Gastrocnemius medialis (tissue), 4 donors: ENCODE data around the gene SHC4.

Experiments used
- CTCF ChIP-seq, 5 experiments: fragments of 450-650 bp in 3 of 5; fragments of 200-600 bp in 2 of 5; sonication (generic) in 2 of 5; IDR thresholded peaks in 4 of 5; conservative IDR thresholded peaks in 1 of 5; 1 replicate in 4 of 5; 2 replicates in 1 of 5; pipeline ENCODE4 v1.5.1; 2016 to 2019; ENCODE audit warnings: antibody characterized with exemption in 5 of 5, mild to moderate bottlenecking in 3 of 5, moderate library complexity in 3 of 5
- POLR2A ChIP-seq, 2 donors: fragments of 450-650 bp; IDR thresholded peaks; one replicate each; pipeline ENCODE4 v1.6.1; 2017; ENCODE audit warnings: antibody characterized with exemption in 2 of 2, mild to moderate bottlenecking in 2 of 2, moderate library complexity in 2 of 2

GRCh38 chr15:48833526-48834239, 130.0 kb downstream of the SHC4 start:
- TF ChIP-seq CTCF (IDR thresholded peaks at IDR 0.05 in 4 of 5, conservative IDR thresholded peaks at IDR 0.05 in 1 of 5) (no peak), POLR2A (IDR thresholded peaks at IDR 0.05) (no peak)
